Erythroblast (primary cell): Measurements from ENCODE around the gene OPA3.

Experiments
- GATA1 ChIP-seq: IDR thresholded peaks from 2 replicates; pipeline ENCODE4 v1.6.1; 2011; ENCODE audit warnings: low read depth, mild to moderate bottlenecking, control low read depth, low read length, moderate library complexity
- POLR2A ChIP-seq: IDR thresholded peaks from 2 replicates; pipeline ENCODE4 v1.6.1; 2011; ENCODE audit warnings: mild to moderate bottlenecking, low read length

DNA sequence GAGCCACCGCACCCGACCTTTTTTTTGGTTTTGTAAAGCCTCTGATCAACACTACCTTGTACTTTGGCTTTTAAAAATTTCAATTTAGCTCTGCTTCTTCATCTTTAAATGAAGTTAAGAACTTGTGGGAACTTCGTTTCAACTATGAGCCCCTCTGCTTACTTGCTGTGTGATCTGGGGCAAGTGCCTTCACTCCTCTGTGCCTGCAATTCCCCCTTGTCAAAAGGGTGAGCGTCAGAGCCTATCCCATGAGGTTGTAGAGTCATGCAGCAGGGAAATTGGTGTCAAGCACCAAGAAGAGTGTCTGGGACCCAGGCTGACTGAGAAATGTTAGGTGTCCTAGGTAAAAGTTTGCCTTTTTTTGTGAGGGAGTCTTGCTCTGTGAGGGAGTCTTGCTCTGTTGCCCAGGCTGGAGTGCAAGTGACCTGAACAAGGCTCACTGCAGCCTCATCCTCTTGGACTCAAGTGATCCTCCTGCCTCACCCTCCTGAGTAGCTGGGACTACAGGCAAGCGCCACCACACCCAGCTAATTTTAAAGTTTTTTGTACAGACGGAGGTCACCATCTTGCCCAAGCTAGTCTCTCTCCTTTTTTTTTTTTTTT, 71.6 kb downstream of the OPA3 start:
- no peak for TF ChIP-seq POLR2A
- TF ChIP-seq GATA1: no peak
